Measurements from ENCODE around the gene RELA. TPM values are rescaled to one million over a fixed set of nuclear protein-coding genes. Genes with fewer than 3 reads are reported as not detected.
"Not testable (repeated sequence)": the region's sequence is repeated elsewhere in the genome, so short reads cannot be mapped to it uniquely, and the experiment has no call there.

Gene RELA
- total RNA-seq, 2 donors from 2014 or later = 51.8 to 98.4 TPM

DNA sequence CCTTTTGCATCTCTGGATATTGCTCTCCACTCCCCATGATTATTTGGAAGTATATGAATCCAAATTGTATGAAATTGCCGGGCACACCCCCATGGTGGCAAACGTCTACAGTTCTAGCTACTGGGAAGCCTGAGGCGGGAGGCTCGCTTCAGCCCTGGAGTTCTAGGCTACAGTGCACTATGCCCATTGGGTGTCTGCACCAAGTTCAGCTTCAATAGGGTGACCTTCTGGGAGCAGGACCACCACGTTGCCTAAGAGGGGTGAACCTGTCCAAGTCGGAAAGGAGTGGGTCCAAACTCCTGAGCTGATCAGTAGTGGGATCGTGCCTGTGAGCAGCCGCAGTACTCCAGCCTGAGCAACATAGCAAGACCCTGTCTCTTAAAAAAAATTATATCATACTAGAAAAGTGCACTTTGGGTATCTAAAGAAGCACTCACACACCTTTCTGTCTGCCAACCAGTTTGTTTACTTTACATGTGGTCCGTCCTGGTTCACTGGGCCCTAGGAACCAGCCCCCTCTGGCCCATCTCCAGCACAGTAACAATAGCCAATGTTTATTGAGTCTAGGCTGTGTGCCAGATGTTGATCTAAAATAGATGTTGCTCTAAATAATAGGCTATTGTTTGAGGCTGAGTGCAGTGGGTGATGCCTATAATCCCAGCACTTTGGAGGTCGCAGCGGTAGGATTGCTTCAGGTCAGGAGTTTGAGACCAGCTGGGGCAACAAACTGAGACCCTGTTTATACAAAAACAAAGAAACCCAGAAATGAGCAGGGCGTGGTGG is 32.9 kb upstream of the RELA start:
- 43% methylated on average over 12 of the region's 12 CpGs for WGBS
- intact Hi-C loops (cut with DNase I) = no loop called here
- Histone ChIP-seq H3K4me3 (no peak overlapping the region), H3K4me1 (replicated peaks) (peaks cover 7% of the 10 kb centered on the region), H3K9me3 (no peaks in the 10 kb centered on the region), H3K36me3 (no peaks in the 10 kb centered on the region), H3K27ac (no peak overlapping the region), H3K27me3 (replicated peaks; ENCODE audit: insufficient read depth) (no peaks in the 10 kb centered on the region)
- TF ChIP-seq, protein P1, sequence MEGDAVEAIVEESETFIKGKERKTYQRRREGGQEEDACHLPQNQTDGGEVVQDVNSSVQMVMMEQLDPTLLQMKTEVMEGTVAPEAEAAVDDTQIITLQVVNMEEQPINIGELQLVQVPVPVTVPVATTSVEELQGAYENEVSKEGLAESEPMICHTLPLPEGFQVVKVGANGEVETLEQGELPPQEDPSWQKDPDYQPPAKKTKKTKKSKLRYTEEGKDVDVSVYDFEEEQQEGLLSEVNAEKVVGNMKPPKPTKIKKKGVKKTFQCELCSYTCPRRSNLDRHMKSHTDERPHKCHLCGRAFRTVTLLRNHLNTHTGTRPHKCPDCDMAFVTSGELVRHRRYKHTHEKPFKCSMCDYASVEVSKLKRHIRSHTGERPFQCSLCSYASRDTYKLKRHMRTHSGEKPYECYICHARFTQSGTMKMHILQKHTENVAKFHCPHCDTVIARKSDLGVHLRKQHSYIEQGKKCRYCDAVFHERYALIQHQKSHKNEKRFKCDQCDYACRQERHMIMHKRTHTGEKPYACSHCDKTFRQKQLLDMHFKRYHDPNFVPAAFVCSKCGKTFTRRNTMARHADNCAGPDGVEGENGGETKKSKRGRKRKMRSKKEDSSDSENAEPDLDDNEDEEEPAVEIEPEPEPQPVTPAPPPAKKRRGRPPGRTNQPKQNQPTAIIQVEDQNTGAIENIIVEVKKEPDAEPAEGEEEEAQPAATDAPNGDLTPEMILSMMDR (IDR thresholded peaks at IDR 0.05) = no peak
- peak; percentile 84 for TF ChIP-seq POLR2AphosphoS5 (IDR thresholded peaks at IDR 0.05)
- peak; percentile 81 for DNase-seq (ENCODE audit: low spot score)

DNA sequence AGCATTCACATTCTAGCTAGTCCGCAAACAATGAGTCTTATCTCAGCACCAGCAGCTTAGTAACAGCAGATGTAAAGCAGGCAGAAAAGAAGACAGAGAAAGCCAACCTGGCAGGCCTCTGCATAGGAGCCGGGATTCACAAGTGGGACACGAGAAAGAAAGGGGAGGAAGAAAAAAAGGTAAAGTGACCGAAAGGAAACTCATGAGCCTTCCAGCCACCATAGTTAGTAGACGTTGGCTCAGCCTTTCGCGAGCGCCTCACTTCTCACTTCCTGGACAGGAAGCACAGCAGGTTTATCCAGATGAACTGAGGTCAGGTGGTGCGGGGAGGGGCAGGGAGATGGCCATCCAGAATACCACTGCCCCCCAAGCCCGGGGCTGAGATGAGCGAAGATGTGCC is 29.7 kb upstream of the RELA start:
- no peak overlapping the region for H3K4me3 ChIP-seq
- no peaks in the 10 kb centered on the region for H3K36me3 ChIP-seq

DNA sequence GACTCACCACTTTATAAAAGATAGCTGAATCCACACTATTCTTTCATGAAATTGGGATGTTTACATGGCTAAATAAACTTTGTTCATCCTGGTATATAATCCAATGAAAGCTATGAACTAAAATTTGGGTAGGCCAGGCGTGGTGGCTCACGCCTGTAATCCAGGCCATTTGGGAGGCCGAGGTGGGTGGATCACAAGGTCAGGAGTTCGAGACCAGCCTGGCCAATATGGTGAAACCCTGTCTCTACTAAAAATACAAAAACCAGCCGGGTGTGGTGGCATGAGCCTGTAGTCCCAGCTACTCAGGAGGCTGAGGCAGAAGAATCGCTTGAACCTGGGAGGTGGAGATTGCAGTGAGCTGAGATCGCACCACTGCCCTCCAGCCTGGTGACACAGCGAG is 29.1 kb upstream of the RELA start:
- 89% methylated on average over 8 of the region's 8 CpGs for WGBS
- intact Hi-C loops (cut with DNase I); H3K36me3 ChIP-seq; H3K4me1 ChIP-seq (replicated peaks); DNase-seq (ENCODE audit: low spot score); H3K27ac ChIP-seq; H3K27me3 ChIP-seq (replicated peaks; ENCODE audit: insufficient read depth); H3K4me3 ChIP-seq; H3K9me3 ChIP-seq: not testable (repeated sequence)

More for the DNA sequence above, 29.7 kb upstream of the RELA start:
- 56% methylated on average over 11 of the region's 11 CpGs for WGBS
- peak; percentile 24 for DNase-seq (ENCODE audit: low spot score)
- TF ChIP-seq, protein P1 (IDR thresholded peaks at IDR 0.05) = no peak
- peak; percentile 41 for TF ChIP-seq POLR2AphosphoS5 (IDR thresholded peaks at IDR 0.05)
- H3K4me1 ChIP-seq (replicated peaks) = peaks cover 7% of the 10 kb centered on the region
- intact Hi-C loops (cut with DNase I) = no loop called here
- H3K27me3 ChIP-seq (replicated peaks; ENCODE audit: insufficient read depth) = no peaks in the 10 kb centered on the region
- H3K9me3 ChIP-seq = no peaks in the 10 kb centered on the region
- no peak overlapping the region for H3K27ac ChIP-seq

DNA sequence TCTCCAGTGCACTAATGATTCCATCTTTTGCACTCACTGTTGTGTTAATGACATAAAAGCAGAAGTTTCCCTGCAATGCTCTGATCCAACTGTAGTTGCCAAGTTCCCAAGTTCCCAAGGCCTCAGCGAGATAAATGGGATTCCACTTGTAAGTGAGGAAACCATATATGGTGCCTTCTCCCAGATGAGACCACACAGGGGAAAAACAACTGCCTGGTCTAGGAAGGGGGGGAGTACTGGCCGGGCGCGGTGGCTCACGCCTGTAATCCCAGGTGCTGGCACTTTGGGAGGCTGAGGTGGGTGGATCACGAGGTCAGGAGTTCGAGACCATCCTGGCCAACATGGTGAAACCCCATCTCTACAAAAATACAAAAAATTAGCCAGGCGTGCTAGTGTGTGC is 23.3 kb upstream of the RELA start:
- 81% methylated on average over 8 of the region's 8 CpGs for WGBS
- H3K36me3 ChIP-seq = no peaks in the 10 kb centered on the region
- intact Hi-C loops (cut with DNase I) = no loop called here
- H3K4me3 ChIP-seq = no peak overlapping the region
- no peaks in the 10 kb centered on the region for H3K27me3 ChIP-seq (replicated peaks; ENCODE audit: insufficient read depth)
- no peaks in the 10 kb centered on the region for H3K9me3 ChIP-seq
- H3K4me1 ChIP-seq (replicated peaks) = no peaks in the 10 kb centered on the region
- no peak for DNase-seq (ENCODE audit: low spot score)
- H3K27ac ChIP-seq = no peak overlapping the region
- TF ChIP-seq, protein P1 (IDR thresholded peaks at IDR 0.05) = no peak
- TF ChIP-seq POLR2AphosphoS5 (IDR thresholded peaks at IDR 0.05) (no peak), POLR2A (IDR thresholded peaks at IDR 0.05) (no peak)

- H3K9me3 ChIP-seq; intact Hi-C loops (cut with DNase I); H3K27me3 ChIP-seq (replicated peaks; ENCODE audit: insufficient read depth); DNase-seq (ENCODE audit: low spot score); H3K27ac ChIP-seq; H3K4me3 ChIP-seq; H3K4me1 ChIP-seq (replicated peaks); H3K36me3 ChIP-seq: not testable (repeated sequence)
- WGBS = 83% methylated on average over 6 of the region's 6 CpGs
Measured at GRCh38 chr11:65683480-65683879, 20.8 kb upstream of the RELA start.

DNA sequence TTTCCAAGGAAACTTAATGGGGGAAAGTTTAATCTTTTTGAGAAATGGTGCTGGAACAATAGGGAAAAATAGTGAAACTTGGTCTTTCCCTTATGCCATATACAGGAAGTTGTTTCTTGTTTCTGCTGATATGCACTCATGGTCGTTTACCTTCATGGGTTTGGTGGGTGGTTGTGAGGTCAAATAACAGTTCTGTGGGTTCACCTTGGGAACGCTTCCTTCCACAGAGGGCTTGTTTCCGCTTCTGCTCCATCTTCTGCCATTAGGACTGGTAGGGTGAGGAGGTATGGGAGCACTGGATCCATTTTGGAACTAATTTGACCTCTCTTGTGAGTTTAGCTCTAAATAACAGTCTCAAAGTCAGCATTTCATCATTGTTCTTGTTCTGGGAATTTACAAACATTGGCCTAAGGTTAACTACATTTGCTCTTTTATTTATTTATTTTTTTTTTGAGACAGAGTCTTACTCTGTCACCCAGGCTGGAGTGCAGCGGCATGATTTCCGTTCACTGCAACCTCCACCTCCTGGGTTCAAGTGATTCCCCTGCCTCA is 17.6 kb upstream of the RELA start:
- TF ChIP-seq POLR2A (IDR thresholded peaks at IDR 0.05) = no peak
- no peak for TF ChIP-seq POLR2AphosphoS5 (IDR thresholded peaks at IDR 0.05)
- TF ChIP-seq, protein P1 (IDR thresholded peaks at IDR 0.05) = no peak
- H3K4me3 ChIP-seq = no peak overlapping the region
- WGBS = 77% methylated on average over 5 of the region's 5 CpGs

More for the DNA sequence above, 17.6 kb upstream of the RELA start:
- Histone ChIP-seq H3K27me3 (replicated peaks; ENCODE audit: insufficient read depth) (no peaks in the 10 kb centered on the region), H3K36me3 (no peaks in the 10 kb centered on the region), H3K4me1 (replicated peaks) (no peaks in the 10 kb centered on the region), H3K9me3 (no peaks in the 10 kb centered on the region), H3K27ac (no peak overlapping the region)
- intact Hi-C loops (cut with DNase I) = no loop called here
- DNase-seq (ENCODE audit: low spot score) = no peak

All from prostate gland (tissue), 2 donors.